AG10803 (cell line): ENCODE results near the gene KANK4.

ENCODE experiments used
- DNase-seq: peaks from one replicate; pipeline ENCODE4 v3.0.0; 2010; ENCODE audit warnings: low read depth
- H3K4me3 ChIP-seq: 2 replicates; pipeline ENCODE4 v1.5.1; 2011; ENCODE audit warnings: mild to moderate bottlenecking, low read length, control low read depth
- TF ChIP-seq, protein P1 (sequence below): conservative IDR thresholded peaks from 2 replicates; pipeline ENCODE4 v1.5.1; 2011; ENCODE audit warnings: mild to moderate bottlenecking, low read length, control low read depth, inconsistent platforms

Gene KANK4

DNA sequence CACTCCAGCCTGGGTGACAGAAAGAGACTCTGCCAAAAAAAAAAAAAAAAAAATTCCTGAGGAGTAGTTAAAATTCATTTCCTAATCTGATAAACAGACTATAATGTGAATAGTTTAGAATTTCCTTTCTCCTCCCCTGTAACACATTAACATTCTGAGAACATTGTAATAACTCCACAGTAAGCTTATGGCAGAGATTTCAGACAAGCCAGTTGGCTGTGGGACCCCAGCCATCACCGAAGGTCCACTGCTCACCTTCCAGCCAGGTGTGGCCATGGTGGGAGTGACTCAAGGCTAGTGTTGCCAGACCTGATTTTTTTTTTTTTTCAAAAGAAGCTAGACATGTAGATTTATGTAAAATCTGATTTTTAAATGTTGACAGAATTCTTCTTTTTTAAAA lies 11.8 kb downstream of the KANK4 start:
- H3K4me3 ChIP-seq: no peak overlapping the region
- TF ChIP-seq, protein P1, sequence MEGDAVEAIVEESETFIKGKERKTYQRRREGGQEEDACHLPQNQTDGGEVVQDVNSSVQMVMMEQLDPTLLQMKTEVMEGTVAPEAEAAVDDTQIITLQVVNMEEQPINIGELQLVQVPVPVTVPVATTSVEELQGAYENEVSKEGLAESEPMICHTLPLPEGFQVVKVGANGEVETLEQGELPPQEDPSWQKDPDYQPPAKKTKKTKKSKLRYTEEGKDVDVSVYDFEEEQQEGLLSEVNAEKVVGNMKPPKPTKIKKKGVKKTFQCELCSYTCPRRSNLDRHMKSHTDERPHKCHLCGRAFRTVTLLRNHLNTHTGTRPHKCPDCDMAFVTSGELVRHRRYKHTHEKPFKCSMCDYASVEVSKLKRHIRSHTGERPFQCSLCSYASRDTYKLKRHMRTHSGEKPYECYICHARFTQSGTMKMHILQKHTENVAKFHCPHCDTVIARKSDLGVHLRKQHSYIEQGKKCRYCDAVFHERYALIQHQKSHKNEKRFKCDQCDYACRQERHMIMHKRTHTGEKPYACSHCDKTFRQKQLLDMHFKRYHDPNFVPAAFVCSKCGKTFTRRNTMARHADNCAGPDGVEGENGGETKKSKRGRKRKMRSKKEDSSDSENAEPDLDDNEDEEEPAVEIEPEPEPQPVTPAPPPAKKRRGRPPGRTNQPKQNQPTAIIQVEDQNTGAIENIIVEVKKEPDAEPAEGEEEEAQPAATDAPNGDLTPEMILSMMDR: no peak
- no peak for DNase-seq

DNA sequence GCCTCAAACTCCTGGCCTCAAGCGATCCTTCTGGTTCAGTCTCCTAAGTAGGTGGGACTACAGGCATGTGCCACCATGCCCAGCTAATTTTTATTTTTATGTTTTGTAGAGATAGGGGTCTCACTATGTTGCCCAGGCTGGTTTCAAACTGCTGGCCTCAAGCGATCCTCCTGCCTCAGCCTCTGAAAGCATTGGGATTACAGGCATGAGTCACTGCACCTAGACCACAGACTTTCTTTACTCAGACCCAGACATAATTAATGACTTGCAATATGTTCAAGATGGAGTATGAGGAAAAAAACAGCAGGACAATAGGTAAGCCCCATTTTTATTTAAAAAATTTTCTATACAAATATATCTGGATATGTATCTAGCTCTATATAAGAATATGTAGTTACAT lies 13.2 kb downstream of the KANK4 start:
- TF ChIP-seq, protein P1: no peak
- H3K4me3 ChIP-seq: no peak overlapping the region
- DNase-seq: no peak

DNA sequence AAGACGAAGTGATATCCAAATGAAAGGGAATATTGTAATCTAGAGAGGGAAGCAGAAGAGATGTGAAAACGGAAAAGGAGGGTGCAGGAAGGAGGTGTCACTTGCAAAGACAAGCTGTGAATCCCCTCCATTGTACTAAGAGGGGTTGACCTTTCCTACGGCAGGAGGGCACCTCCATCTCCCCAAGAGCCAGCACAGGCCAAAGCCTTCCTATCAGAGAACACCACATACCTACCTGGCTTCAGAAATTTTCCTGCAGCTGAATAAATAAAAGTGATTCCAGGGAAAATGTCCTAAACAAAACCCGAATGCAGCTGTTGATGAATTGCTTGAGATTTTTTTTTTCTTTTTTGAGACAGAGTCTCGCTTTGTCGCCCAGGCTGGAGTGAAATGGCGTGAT lies 14.3 kb downstream of the KANK4 start:
- TF ChIP-seq, protein P1: no peak
- DNase-seq: no peak
- no peak overlapping the region for H3K4me3 ChIP-seq

DNA sequence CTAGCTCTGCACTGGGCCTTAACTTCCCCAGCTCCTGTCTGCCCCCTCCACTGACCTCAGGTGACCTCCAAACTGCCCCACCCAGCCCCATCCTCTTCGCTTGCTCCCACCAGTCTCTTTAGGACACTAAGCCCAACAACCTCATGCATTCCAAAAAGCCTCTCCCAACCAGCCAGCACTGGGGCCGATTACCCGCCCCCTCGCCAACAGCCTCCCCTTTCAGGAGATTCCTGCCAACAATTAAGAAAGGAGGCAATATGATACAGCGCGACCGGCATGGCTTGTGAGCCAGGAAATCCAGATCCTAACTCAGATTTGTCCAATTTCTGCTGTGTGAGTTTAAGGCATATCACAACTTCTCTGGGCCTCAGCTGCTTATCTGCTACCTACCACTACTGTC lies 14.7 kb downstream of the KANK4 start:
- no peak for DNase-seq
- H3K4me3 ChIP-seq: no peak overlapping the region
- TF ChIP-seq, protein P1: no peak

DNA sequence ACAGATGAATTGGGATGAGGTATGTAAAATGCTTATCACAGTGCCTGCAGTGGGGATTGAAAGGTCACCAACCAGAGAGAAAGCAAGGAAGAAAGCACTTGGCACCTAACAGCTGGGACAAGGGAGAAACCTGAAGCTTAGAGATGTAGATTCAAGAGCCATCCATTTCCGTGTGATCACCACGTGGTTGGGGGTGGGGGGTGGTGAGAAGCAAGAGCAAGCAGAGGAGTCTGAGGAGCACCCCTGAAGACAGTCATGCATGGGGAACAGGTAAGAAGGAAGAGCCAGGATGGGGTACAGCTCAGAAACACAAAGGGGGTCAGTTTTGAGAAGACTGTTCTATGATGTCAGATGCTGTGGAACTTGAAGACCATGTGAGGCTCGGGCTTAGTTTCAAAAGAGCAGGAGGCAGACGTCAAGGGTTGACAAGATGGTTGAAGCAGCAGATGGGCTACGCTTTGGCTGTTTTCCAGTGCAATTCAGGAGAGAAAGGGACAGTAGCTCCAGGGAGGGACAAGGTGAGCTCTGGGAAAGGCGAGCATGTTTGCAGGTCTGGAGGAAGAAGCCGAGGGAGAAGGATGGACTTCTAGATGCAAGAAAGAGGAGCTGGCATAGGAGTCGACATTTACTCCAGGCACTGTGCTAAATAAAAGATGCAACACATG lies 17.4 kb downstream of the KANK4 start:
- DNase-seq: no peak
- TF ChIP-seq, protein P1: no peak

DNA sequence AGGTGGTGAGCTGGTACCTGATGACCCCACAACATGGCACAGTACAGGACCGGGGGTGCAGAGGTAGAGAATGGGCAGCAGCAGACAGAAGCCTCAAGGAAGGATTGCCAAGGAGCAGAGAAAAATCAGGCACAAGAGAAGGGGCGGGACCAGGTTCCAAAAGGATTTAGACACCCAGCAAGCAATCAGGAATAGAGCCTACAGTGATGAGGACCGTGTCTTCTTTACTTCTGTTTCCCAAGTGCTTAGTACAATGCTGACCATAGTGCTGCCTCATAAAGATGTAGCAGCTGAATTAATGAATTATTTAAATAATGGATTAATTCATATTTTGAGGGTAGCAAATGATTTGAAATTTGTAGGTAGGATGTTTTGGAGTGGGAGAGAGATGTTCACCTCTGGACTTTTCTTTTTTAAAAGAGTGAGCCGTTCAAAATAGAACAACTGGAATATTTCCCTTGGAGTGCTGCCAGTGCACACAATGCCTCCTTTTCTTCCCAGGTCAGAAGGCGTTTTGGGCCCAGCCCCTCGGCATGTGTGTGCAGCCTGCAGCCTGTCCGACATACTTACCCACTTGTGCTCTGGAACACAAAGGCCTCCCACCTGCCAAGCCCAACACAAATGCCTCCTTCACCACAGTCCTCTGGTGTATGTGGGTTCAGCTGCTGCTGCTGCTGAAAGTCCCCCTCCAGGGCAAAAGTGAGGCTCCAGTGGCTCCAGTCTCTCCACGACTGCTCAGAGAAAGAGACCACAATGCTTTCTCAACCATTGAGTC lies 19.6 kb downstream of the KANK4 start:
- TF ChIP-seq, protein P1: no peak
- H3K4me3 ChIP-seq: no peak overlapping the region
- DNase-seq: no peak

More for the DNA sequence above, 17.4 kb downstream of the KANK4 start:
- no peak overlapping the region for H3K4me3 ChIP-seq

DNA sequence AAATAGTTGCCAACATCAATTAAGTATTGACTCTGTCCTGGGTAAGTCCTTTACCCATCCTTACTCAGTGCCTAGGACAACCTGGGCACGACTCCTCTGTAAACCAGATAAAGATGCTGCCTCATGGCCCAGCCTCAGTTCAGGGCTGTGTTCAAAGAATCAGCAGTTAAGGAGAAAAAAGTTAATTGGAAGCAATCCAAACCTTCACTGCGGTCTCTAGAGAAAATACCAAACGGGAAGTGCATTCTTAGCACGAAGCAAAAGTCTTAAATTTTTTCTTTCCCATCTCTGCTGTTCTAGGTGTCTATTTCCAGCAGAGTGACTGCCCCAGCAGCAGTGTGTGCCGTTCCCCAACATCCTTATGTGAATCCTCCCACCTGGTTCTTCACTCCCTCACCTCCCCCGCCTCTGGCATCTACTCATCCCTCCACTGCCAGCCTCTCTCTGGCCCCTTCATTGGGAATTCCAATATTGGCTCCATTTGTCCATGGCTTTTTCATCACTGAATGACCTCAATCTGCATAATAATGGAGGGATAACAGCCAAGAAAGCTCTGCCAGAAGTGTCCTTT lies 23.2 kb downstream of the KANK4 start:
- peak; percentile 56 for DNase-seq
- TF ChIP-seq, protein P1: no peak
- H3K4me3 ChIP-seq: no peak overlapping the region
